Fibroblast of lung (primary cell): ENCODE results near the gene AK8. TPM values are rescaled to one million over a fixed set of nuclear protein-coding genes. Genes with fewer than 3 reads are reported as not detected.

ENCODE experiments used
- DNase-seq, 2 donors: peaks; one replicate each; pipeline versions ENCODE4 v3.0.0 to v3.0.0-alpha.2; 2010; ENCODE audit warnings: low read depth in 2 of 2
- H2AFZ ChIP-seq: 2 replicates; pipeline ENCODE4 v1.5.1; 2012; ENCODE audit warnings: low read length, control low read depth, inconsistent platforms
- H3K27ac ChIP-seq: 2 replicates; pipeline ENCODE4 v1.5.1; 2011; ENCODE audit warnings: low read length, control low read depth; ENCODE audit not compliant: insufficient read depth
- H3K27me3 ChIP-seq: 2 replicates; pipeline ENCODE4 v1.5.1; 2011; ENCODE audit warnings: mild to moderate bottlenecking, low read length; ENCODE audit not compliant: control insufficient read depth, insufficient read depth
- H3K36me3 ChIP-seq: 2 replicates; pipeline ENCODE4 v1.5.1; 2011; ENCODE audit warnings: low read length; ENCODE audit not compliant: control insufficient read depth, insufficient read depth
- H3K4me1 ChIP-seq: 2 replicates; pipeline ENCODE4 v1.5.1; 2011; ENCODE audit warnings: low read length; ENCODE audit not compliant: control insufficient read depth, insufficient read depth; ENCODE audit errors: extremely low read depth
- H3K4me2 ChIP-seq: 2 replicates; pipeline ENCODE4 v1.5.1; 2011; ENCODE audit warnings: low read length, control low read depth; ENCODE audit not compliant: insufficient read depth; ENCODE audit errors: extremely low read depth
- H3K4me3 ChIP-seq, 4 experiments: fragments of 200-600 bp in 1 of 4; sonication (generic) in 1 of 4; replicated peaks in 1 of 4; 2 replicates each; pipeline ENCODE4 v1.5.1; 2011 to 2016; ENCODE audit warnings: low read length in 4 of 4, low read depth in 3 of 4, mild to moderate bottlenecking in 3 of 4, control low read depth in 2 of 4, inconsistent platforms in 1 of 4, mixed read lengths in 1 of 4; ENCODE audit not compliant: insufficient read depth in 1 of 4; ENCODE audit errors: control extremely low read depth in 1 of 4
- H3K79me2 ChIP-seq: 2 replicates; pipeline ENCODE4 v1.5.1; 2012; ENCODE audit warnings: mild to moderate bottlenecking, low read length, inconsistent platforms; ENCODE audit not compliant: control insufficient read depth, insufficient read depth
- H3K9ac ChIP-seq: 2 replicates; pipeline ENCODE4 v1.5.1; 2011; ENCODE audit warnings: mild to moderate bottlenecking, low read length, control low read depth; ENCODE audit not compliant: insufficient read depth
- H3K9me3 ChIP-seq: 2 replicates; pipeline ENCODE4 v1.5.1; 2012; ENCODE audit warnings: low read depth, low read length; ENCODE audit not compliant: control insufficient read depth, insufficient read depth
- H4K20me1 ChIP-seq: 2 replicates; pipeline ENCODE4 v1.5.1; 2011; ENCODE audit warnings: low read length; ENCODE audit not compliant: control insufficient read depth, insufficient read depth; ENCODE audit errors: extremely low read depth
- CTCF ChIP-seq, 2 donors: IDR thresholded peaks in 1 of 2; conservative IDR thresholded peaks in 1 of 2; 1 replicate in 1 of 2; 2 replicates in 1 of 2; pipeline ENCODE4 v1.5.1; 2011 to 2012; ENCODE audit warnings: low read length in 2 of 2, control low read depth in 1 of 2, inconsistent platforms in 1 of 2, low read depth in 1 of 2, mild to moderate bottlenecking in 1 of 2
- EZH2 ChIP-seq: IDR thresholded peaks from 2 replicates; pipeline ENCODE4 v1.5.1; 2012; ENCODE audit warnings: low read length, control low read depth, mild to moderate bottlenecking; ENCODE audit errors: missing control alignments
- polyA plus RNA-seq, 2 donors: library from polyadenylated mRNA; depleted of rRNA in 1 of 2; stranded (reverse) in 1 of 2; unstranded in 1 of 2; fragments of >200 nt; gene quantifications; 2 replicates each; pipeline ENCODE4 v1.2.1, GENCODE V29; 2011 to 2012; ENCODE audit warnings: missing spikeins in 1 of 2
- total RNA-seq: library from RNA; depleted of rRNA; stranded (reverse); fragments of >200 nt; gene quantifications from 2 replicates; pipeline ENCODE4 v1.2.1, GENCODE V29; 2014

The AK8 gene
- total and polyA plus RNA-seq, 2 donors (not counting 1 experiment from before 2014, with no cell fraction given), result 0.17 to 0.50 TPM

GRCh38 chr9:132811985-132812384 lies 66.1 kb downstream of the AK8 start:
- Histone ChIP-seq H3K36me3 (no peaks in the 10 kb centered on the region), H3K79me2 (no peaks in the 10 kb centered on the region), H3K9me3 (no peaks in the 10 kb centered on the region), H3K27me3 (peaks cover 4% of the 10 kb centered on the region), H3K27ac (no peak overlapping the region), H2AFZ (no peak overlapping the region), H3K4me3 (no peak overlapping the region), H3K4me2 (no peak overlapping the region), H3K9ac (no peak overlapping the region), H4K20me1 (no peaks in the 10 kb centered on the region), H3K4me1 (no peaks in the 10 kb centered on the region)
- TF ChIP-seq EZH2, result no peak
- no peak for TF ChIP-seq CTCF (conservative IDR thresholded peaks at IDR 0.05 in 1 of 2, IDR thresholded peaks at IDR 0.05 in 1 of 2; ENCODE audit: low read depth in 1 of 2, low read length in 2 of 2)
- no peak for DNase-seq

- Histone ChIP-seq H3K79me2 (no peaks in the 10 kb centered on the region), H3K36me3 (no peaks in the 10 kb centered on the region), H3K4me2 (no peak overlapping the region), H2AFZ (no peak overlapping the region), H3K27ac (no peak overlapping the region), H3K27me3 (peaks cover 7% of the 10 kb centered on the region), H3K4me1 (no peaks in the 10 kb centered on the region), H3K4me3 (no peak overlapping the region), H3K9me3 (no peaks in the 10 kb centered on the region), H4K20me1 (no peaks in the 10 kb centered on the region), H3K9ac (no peak overlapping the region)
- no peak for TF ChIP-seq CTCF (conservative IDR thresholded peaks at IDR 0.05 in 1 of 2, IDR thresholded peaks at IDR 0.05 in 1 of 2; ENCODE audit: low read depth in 1 of 2, low read length in 2 of 2)
- no peak for TF ChIP-seq EZH2
- DNase-seq, result no peak
Measured at GRCh38 chr9:132810314-132810713, 67.8 kb downstream of the AK8 start.

- no peak overlapping the region for H3K27ac ChIP-seq
- no peak overlapping the region for H3K9ac ChIP-seq
- no peaks in the 10 kb centered on the region for H3K4me1 ChIP-seq
- H3K4me3 ChIP-seq, result no peak overlapping the region
- H3K9me3 ChIP-seq, result no peaks in the 10 kb centered on the region
- H3K4me2 ChIP-seq, result no peak overlapping the region
- no peaks in the 10 kb centered on the region for H3K79me2 ChIP-seq
- H3K36me3 ChIP-seq, result no peaks in the 10 kb centered on the region
- H3K27me3 ChIP-seq, result peaks cover 7% of the 10 kb centered on the region
- TF ChIP-seq CTCF (conservative IDR thresholded peaks at IDR 0.05 in 1 of 2, IDR thresholded peaks at IDR 0.05 in 1 of 2; ENCODE audit: low read depth in 1 of 2, low read length in 2 of 2), result no peak
- no peak for TF ChIP-seq EZH2
- H2AFZ ChIP-seq, result no peak overlapping the region
- DNase-seq, result no peak
- H4K20me1 ChIP-seq, result no peaks in the 10 kb centered on the region
Measured at GRCh38 chr9:132809677-132810271, 68.3 kb downstream of the AK8 start.
